ENCODE data around the gene TAPT1.
"Not testable (repeated sequence)": the region's sequence is repeated elsewhere in the genome, so short reads cannot be mapped to it uniquely, and the experiment has no call there.

The TAPT1 gene

GRCh38 chr4:16217300-16218051, 8.8 kb downstream of the TAPT1 start:
- in situ Hi-C loops (cut with MboI; ENCODE audit: low sequenced_read_pairs), result no loop called here

DNA sequence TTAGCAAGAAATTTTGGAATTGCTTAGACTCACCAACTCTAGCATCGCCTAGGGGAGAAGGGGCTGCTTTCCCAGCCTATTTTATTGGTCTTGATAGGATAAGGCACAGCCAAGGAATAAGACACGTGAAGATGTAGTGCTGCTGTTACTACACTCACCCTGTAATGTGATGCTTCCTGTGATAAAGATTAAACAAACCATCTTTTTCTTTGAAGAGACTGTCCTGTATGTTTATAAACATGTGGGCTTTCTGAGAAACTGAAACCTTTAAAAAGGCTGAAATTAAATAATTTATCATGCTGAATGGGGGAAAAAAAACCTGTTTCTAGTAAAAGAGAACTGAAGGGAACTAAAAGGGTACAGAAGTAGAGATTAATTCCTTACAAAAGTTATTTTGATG, 13.2 kb downstream of the TAPT1 start:
- in situ Hi-C loops (cut with MboI; ENCODE audit: low sequenced_read_pairs), result no loop called here

GRCh38 chr4:16212138-16212782, 14.0 kb downstream of the TAPT1 start:
- in situ Hi-C loops (cut with MboI; ENCODE audit: low sequenced_read_pairs), result no loop called here

GRCh38 chr4:16207409-16207808, 18.9 kb downstream of the TAPT1 start:
- in situ Hi-C loops (cut with MboI; ENCODE audit: low sequenced_read_pairs), result no loop called here

DNA sequence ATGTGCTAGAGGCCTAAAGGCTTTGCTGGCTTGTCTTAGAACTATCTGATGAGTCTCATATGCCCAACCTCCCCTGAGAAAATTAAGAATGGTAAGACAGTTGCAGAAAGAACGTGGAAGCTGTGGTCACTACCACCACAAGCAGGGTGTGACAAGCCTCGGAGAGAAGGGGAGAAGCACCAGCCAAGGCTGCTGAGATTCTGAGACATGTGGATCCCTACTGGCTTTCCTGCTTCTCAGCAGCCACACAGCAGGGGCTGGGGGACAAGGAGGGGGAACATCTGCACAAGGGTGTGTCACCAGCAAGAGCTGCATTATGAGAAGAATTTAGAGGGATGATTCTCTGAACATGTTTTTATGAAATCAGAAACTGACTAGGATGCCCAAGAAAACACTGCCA, 19.4 kb downstream of the TAPT1 start:
- in situ Hi-C loops (cut with MboI; ENCODE audit: low sequenced_read_pairs), result no loop called here

- in situ Hi-C loops (cut with MboI; ENCODE audit: low sequenced_read_pairs), result no loop called here
These were observed 20.0 kb downstream of the TAPT1 start for GRCh38 chr4:16206301-16206700.

DNA sequence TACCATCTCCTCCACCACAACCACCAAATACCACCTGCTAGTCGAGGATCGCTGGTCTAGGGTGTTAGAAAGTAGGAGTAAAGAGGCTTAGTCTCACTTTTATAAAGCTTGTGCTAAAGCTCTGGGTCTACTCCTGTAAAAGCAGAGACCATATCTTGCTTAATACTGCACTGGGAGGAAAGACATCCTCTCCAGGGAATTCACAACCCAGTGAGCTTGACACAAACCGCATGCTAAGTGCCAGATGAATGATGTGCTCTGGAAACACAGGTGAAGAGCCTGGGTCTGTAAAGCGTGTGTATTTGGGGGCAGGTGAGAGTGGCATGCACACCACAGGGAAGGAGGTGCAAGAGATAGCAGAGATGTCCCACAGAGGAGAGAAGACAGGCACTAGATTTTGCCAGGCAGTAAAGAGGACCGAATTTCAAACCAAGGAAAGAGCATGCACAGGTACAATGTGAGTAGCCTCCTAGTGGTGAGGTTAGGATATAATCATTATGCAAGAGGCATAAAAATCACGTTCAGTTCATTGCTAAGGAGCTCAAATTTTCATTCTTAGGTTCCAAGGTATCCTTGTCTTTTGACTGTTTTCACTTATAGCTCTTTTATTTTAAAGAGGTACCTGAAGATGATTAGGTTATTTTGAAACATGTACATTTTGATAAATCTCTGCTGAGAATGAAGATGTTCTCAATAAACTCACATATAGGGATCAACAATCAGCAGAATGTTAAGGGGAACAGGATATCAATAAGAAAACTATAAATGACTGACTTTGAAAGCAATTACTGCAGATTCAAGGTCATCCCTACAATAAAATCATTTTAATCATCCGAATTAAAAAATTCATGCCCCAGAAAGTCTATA, 20.7 kb downstream of the TAPT1 start:
- in situ Hi-C loops (cut with MboI; ENCODE audit: low sequenced_read_pairs), result no loop called here

DNA sequence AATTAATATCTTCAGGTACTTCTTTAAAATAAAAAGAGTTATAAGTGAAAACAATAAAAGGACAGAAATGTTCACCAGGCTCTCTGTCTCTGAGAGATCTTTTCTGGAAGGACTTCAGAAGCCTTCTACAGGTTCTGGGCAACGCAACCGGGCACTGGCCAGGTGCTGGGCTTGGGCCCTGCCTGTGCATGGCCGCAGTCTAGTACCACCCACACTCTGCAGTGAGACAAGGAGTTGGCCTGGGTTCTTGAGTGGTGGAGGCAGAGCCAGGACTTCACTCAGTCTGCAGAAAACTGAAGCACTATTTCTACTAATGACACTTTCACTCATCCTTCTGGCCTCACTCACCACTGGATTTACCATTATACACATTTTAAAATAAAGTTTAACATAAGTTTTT, 21.8 kb downstream of the TAPT1 start:
- in situ Hi-C loops (cut with MboI; ENCODE audit: low sequenced_read_pairs), result no loop called here

GRCh38 chr4:16203083-16203482, 23.2 kb downstream of the TAPT1 start:
- in situ Hi-C loops (cut with MboI; ENCODE audit: low sequenced_read_pairs), result no loop called here

- in situ Hi-C loops (cut with MboI; ENCODE audit: low sequenced_read_pairs), result no loop called here
These were observed 23.7 kb downstream of the TAPT1 start for GRCh38 chr4:16202598-16202997.

- in situ Hi-C loops (cut with MboI; ENCODE audit: low sequenced_read_pairs), result no loop called here
These were observed 27.2 kb downstream of the TAPT1 start for GRCh38 chr4:16199093-16199492.

GRCh38 chr4:16197876-16198665, 28.2 kb downstream of the TAPT1 start:
- in situ Hi-C loops (cut with MboI; ENCODE audit: low sequenced_read_pairs), result no loop called here

DNA sequence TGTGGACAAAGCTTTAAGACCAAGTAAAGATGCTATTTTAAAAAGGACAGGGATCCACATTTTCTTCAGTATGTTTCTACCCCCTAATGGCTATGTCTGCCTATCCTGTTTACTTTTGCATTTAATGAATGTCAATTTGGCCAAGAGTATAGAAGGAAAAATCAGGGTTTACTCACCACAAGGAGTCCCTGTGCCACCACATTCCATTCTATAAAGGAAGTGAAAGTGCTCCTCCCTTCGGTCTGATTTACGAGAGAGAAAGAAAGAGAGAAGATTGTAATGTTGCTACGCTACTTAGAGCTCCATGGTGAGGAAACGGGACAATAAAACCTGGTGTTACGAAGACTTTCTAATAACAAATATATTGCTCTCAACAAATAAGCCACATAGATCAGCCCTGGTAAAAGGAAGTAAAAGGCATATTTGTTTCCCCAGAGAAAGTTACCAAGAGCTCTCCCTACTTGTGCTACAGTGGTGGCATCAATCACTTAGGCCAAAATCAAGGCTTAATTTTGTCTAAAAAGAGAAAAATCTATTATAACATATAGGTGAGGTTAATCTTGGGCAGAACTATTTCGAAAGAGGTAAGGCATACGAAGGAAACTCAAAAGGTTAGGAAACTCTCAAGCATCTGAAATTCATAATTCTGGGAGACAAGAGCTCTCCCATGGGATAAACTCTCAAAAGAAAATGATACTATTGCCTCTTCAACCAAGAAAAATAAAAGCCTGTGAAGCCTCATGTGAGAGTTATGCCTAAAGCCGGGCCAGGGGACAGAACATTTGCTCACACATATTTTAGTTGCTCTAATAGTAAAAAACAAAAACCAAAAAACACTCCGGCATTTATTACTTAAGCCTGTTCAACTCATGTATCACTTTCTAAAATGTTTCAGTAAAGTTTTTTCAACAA, 29.5 kb downstream of the TAPT1 start:
- in situ Hi-C loops (cut with MboI; ENCODE audit: low sequenced_read_pairs), result no loop called here

DNA sequence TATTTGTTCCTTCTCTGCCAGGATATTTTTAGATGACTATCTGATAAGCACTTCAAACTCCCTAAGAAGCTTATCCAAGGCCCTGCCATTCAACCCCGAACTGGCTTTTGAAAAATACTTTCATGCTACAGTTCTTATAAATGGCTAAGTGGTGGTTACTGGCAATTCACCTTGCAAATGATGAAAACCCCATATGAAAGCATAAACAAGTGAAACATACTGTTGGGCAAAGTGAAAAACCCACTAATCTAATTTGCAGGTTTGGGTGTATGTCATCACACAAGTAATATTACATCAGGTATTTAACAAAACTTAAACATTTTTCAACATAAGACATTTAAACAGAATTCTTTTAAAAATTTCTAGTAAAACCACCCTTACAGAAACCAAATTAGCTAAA, 31.1 kb downstream of the TAPT1 start:
- in situ Hi-C loops (cut with MboI; ENCODE audit: low sequenced_read_pairs), result no loop called here

GRCh38 chr4:16194798-16195197, 31.5 kb downstream of the TAPT1 start:
- in situ Hi-C loops (cut with MboI; ENCODE audit: low sequenced_read_pairs), result not testable (repeated sequence)

GRCh38 chr4:16194214-16194613, 32.1 kb downstream of the TAPT1 start:
- in situ Hi-C loops (cut with MboI; ENCODE audit: low sequenced_read_pairs), result no loop called here

- in situ Hi-C loops (cut with MboI; ENCODE audit: low sequenced_read_pairs), result no loop called here
These were observed 33.4 kb downstream of the TAPT1 start for GRCh38 chr4:16192631-16193518.

GRCh38 chr4:16192057-16192456, 34.2 kb downstream of the TAPT1 start:
- in situ Hi-C loops (cut with MboI; ENCODE audit: low sequenced_read_pairs), result no loop called here

- in situ Hi-C loops (cut with MboI; ENCODE audit: low sequenced_read_pairs), result no loop called here
These were observed 38.8 kb downstream of the TAPT1 start for GRCh38 chr4:16187455-16187854.
